Fibroblast of skin of right quadriceps (primary cell): ENCODE results near the gene PARVG.

Source experiments
- DNase-seq: peaks from one replicate; pipeline ENCODE4 v3.0.0-alpha.2; 2013

PARVG gene, protein sequence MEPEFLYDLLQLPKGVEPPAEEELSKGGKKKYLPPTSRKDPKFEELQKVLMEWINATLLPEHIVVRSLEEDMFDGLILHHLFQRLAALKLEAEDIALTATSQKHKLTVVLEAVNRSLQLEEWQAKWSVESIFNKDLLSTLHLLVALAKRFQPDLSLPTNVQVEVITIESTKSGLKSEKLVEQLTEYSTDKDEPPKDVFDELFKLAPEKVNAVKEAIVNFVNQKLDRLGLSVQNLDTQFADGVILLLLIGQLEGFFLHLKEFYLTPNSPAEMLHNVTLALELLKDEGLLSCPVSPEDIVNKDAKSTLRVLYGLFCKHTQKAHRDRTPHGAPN

DNA sequence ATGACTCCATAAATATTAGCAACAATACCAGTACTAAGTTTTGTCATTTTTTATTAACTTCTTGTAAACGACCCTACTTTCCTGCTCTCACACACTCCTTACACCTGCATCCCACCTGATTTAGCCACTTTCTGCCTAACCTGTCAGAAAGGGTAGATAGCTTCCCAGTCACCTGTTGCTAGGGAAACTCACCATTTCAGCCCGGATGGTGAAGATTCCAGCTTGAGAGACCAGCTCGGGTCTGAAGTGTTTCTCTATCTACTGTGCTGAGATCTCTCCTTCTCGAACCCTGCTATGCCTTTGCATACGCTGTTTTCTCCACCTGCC, at the start of gene PARVG:
Gene PARVG, plus strand, starts transcription at position 220 of the 327 bp plus-strand sequence. CDS start 2,405 bp downstream, outside the sequence.
- DNase-seq = no peak

DNA sequence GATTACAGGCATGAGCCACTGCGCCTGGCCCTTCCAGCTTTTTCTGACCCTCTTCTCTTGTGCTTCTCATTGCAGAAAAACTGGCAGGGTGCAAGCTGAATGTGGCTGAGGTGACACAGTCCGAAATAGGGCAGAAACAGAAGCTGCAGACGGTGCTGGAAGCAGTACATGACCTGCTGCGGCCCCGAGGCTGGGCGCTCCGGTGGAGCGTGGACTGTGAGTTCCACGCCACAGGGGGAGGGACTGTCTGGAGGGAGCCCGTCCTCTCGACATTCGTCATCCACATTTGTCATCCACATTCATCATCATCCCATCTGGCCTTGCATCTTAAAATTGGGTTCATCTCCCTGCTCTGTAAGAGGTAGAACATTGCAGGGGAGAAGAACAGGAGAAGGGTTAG, 49.3 kb upstream of the PARVG start:
- DNase-seq = no peak

DNA sequence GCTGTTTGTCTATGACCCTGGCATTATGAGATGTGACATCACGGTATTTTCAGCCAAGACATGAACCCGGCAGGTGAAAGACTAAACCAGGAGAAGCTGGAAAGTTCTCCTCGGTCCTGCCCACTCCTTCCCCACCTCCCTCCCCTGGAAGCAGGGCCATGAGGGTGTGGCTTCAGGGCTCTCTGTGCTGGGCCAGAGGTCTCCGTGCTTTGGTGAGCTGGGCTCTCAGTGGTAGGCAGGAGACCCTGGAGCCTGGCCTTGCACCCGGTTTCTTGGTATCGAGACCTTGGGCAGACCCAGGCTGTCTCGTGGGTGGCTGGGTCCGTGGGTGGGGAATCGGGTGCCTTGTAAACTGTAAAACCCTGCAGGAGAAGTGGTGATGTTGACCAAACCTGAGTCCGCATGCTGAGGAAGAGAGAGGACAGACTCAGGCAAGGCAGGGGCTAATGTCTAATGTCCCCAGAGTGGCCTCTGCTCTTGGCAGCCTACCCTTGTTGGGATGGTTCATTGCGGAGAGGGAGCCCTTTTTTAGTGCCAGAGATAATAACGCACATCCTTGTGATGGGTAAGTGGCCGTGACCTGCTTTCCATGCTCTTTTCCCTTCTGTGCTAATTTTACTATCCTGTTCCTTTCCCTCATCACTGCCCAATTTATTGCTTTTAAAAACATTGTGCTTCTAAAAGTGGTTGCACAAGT, 48.6 kb upstream of the PARVG start:
- no peak for DNase-seq

DNA sequence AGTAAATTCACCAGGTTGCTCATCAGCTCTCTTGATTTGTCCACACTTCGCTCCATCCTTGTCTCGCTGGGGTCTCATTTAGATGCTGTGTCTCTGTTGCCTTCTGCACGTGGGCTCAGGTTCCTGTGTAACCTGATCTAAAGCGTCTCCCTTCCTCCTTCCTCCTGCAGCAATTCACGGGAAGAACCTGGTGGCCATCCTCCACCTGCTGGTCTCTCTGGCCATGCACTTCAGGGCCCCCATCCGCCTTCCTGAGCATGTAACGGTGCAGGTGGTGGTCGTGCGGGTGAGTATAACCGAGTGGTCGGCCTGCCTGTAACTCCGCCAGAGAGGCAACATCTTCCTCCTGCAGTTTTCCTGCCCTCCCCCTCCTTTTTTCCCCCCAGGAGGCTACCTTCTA, 48.0 kb upstream of the PARVG start:
- no peak for DNase-seq

DNA sequence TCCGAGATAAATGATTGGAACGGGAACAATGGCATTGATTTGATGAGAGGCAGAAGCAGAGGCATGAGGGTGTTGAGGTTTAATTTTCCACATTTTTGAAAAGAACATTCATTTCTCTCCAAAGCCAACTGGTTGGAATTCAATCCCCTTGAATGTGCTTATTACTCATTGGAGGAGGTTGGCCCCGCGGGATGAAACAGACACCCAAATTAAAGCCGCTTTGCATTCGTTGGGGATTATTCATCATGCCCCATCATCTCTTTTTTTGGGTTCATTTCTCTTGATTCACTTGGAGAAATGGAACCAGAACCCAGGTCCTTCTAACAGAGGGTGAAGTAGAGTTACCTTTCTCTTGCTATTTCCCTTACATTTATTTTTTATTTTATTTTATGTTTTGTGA, 47.6 kb upstream of the PARVG start:
- DNase-seq = peak; percentile 44

DNA sequence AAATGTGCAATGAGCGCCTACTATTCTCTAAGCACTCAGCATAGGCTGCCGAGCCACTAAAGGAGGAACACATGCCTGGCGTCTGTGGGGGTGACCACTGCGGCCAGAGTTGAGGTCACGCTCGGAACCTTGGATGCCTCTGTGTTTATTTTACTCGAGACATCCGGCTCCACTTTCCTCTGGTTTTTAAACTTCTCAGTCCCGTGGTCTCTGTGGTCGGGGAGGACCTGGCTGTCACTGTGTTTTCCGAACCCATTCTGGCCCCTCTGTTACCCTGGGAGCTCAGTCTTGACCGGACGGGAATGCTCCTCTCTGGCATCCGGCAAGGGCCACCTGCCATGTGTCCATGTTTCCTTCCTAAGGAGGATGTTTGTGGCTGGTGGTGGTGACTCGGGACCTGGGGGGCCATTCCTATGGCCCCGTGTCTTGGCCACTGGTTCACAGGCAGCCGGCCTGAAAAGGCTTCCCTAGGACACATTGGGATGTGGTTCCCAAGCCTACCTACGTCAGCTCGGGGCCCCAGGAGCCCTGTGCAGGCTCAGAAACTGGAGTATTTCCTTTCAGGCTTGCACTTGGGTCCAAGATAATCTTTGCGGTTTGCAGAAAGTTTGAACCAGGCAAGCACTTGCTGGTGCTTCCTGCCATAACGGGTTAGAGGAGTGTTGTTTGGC, 46.7 kb upstream of the PARVG start:
- no peak for DNase-seq

DNA sequence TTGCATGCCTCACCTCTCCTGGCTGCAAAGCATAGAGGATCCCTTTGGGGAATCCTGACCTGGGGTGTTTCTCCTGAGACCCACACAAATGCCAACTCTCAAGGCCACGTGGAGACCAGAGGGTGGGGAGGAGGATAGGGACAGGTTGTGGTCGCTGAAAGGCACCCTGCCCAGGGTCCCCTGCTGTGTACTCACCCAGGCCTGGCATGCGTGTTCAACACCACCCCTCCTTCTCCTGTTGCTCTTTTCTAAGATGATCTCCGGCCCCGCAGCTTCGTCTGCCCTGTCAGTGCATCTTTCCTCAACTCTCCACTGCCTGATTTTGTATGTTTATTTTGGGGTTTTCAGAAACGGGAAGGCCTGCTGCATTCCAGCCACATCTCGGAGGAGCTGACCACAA, 44.6 kb upstream of the PARVG start:
- DNase-seq = no peak

DNA sequence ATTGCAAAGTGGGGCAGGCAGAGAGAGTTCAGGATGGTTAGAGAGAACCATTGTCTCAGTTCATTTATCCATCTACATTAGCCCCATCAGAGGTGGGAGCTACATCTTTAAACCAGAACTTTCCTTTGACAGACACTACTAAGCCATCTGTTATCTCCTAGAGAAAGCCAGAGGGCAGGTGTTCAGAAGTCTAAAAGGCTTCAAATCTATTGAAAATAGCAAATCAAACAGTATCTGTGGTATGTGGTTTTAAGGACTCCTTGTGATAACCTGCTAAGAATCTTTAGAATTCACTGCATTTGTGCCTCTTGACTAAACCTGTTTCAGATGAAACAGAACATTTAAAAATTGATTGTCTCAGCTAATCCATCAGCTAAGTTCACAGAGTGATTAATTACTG, 43.9 kb upstream of the PARVG start:
- DNase-seq = no peak

DNA sequence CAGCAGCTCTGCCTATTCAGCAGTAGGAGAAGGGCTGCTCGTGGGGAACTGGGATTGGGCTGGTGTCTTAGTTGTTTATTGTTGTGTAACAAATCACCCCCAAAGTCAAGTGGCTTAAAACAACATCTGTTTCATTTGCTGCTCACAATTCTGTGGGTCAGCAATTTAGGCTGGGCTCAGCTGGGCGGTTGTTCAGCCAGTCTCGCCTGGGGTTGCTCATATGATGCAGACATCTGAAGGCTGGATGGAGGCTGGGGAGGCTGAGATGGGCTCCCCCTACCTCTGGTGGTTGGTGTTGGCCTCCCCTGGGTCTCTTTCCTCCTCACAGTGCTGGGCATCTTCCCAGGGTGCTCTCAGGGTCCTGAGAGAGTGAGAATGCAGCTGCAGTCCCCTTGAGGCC, 43.3 kb upstream of the PARVG start:
- no peak for DNase-seq

DNA sequence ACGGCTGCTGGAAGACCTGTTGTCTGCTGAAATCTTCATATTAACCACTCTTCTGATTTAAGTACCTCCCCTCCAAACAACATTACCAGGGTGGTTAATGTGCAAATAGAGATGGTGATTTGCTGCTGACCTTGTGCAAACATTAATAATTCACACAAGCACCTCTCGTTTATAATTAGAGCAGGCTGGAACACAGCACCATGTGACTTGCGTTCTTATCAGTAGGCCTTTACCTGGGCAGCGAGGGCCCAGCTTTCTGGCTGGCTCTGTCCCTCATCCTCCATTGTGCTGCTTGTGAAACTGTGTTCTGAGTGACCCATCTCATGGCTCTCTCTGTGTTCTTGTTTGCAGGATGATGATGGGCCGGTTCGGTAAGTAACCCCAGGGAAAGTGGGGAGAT, 41.0 kb upstream of the PARVG start:
- DNase-seq = no peak

DNA sequence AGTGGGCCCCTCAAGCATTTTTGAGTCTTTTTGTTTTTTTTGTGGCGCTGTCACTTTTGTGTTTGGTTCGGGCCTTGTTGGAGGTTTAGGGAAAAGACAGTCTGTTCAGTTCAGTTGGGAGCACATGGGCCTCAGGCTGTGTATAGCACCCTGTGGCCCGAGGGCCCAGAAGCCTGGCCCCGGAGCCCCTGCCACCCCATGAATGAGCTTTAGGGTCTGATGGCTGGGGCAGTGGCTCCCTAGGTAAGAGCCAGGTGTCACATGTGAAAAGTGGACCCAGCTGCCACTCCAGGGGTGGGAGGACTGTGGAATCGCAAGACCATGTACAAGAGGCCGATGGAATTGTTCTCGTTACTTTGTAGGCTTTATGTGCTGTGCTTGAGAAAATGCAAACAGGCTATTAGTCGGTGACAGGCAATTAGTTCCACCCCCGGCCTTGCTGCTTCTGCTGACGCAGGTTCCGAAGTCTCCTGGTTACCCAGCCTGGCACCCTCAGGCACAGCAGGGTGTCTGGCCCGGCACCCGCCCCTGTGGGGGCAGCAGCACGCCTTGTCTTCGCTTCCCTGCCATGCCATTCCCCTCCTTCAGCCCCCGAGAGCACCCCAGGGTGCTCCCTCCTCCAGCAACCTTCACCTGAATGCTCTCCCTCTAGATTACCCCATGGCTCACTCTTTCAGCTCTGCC, 38.2 kb upstream of the PARVG start:
- DNase-seq = no peak

DNA sequence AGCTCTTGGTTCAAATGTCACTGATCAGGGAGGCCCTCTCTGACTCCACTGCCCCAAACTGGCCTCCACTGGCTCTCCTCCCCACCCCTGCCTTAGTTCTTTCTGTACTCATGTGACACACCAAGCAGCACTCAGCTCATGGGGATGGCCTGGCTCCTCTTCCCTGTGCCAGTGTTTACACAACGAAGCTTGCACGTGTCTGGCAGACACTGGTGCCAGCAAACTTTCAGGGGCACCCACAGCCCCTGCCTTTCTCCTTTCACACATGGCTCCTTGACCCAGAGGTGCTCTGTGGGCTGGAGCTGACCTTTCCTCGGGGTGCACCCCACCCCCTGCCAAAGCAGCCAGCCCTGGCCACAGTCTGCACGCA, 37.6 kb upstream of the PARVG start:
- no peak for DNase-seq

DNA sequence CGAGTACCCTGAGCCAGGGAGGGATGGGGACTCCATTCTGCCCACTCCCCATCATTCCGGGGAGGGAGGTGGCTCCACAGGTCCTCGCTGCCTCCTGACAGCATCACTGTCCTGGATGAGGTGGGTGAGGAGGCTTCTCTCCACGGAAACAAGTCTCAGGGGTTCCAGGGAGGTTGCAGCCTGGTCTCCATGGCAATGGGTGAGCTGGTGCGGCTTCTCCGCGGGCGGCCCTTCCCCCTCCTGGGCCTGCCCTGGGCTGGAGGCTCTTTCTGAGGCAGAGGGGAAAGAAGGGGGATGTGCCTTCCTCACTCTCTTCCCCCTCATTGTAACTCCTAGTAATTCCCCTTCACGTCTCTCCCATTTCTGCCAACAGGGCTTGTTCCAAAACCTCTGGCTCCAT, 37.1 kb upstream of the PARVG start:
- no peak for DNase-seq

DNA sequence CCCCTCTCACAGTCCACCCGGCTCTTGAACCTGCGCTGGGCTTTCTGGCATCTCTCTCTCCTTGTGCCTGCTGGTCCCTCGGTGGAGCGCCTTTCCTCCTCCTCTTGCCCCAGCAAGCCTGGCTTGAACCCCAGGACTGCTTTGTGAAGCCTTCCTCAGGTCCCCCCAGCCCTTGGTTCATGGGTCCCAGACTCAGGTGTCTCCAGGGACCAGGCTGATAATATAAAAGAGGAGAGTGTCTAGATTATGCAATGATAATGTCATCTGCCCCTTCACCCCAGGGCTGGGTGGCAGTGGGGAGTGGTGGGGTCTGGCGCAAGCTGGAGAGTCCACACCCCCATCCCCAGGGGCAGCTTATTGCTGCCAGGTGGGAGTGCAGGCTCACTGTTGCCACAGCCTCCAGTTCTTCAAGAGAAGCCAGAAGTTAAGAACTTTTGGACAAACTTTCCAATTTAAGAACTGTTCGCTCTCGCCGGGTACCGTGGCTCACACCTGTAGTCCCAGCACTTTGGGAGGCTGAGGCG, 36.6 kb upstream of the PARVG start:
- DNase-seq = no peak

DNA sequence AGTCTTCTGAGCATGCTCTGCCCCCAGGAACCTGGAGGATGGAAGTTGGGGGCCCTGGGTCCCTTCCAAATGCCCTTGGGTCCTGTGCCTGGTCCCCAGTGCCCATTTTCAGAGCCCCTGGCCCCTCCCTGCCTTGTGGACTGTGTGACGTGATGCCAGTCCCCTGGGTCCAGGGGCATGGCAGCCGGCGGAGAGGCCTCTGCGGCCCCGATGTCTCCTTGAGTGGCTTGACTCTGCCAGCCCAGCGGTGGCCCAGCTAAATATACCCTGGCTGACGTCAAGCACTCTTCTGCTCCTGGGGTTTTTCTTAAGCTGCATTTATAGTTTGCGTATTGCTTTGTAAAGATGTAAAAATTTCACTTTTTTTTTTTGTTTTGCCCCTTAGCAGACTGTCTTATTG, 35.2 kb upstream of the PARVG start:
- no peak for DNase-seq

DNA sequence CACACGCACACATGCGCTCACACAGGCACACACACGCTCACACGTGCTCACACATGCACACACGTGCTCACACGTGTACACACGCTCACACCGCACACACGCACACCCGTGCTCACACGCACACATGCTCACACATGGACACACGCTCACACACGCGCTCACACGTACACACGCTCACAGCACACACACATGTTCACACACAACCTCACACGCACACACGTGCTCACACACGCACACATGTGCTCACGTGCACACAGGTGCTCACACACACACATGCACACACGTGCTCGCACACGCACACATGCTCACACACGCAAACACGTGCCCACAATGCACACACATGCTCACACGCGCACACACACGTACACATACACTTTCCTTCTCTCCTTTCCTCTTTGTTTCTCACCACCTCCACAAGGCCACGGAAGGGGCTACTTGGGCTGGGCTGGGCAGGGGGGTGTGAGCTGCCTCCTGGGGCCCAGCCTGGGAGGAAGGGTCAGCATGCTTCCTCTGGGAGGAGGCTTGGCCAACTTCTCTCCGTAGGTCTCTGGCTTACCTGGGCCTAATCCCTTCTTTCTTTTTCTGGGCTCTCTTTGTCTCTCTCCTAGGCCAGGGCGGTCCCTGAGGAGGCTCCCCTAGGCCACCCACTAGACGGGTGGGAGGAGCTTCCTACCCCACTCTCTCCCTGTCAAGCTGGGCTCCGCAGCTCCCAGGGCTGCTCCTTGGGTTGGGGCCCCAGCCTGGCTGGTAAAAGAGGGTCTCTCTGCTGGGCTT, 34.5 kb upstream of the PARVG start:
- DNase-seq = no peak

DNA sequence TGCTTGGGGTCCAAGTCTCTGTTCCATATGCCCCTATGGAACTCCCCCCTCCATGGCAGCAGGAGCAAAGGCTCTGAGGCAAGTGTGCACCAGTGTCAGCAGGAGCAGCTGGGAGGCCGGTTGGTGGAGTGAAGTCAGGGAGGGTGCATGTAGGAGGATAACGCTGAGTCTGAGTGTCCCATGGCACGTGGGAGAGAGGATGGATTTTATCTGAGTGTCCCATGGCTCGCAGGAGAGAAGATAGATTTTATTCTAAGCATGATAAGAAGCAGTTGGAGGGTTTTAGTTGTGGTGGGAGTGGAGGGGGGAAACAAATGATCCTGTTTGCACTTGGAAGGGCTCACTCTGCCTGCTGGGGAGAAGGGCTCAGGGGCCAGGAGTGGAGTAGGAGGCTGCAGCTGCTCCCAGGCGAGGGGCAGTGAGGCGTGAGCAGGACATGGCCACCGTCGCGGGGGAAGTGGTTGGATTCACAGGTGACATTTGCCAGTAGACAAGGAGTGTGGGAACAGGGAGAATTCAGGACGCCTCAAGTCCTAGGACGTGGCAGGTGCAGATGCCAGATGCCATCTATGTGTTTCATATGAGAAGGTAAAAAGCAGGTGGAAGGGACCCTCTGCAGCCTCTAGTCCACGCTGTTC, 33.6 kb upstream of the PARVG start:
- no peak for DNase-seq

DNA sequence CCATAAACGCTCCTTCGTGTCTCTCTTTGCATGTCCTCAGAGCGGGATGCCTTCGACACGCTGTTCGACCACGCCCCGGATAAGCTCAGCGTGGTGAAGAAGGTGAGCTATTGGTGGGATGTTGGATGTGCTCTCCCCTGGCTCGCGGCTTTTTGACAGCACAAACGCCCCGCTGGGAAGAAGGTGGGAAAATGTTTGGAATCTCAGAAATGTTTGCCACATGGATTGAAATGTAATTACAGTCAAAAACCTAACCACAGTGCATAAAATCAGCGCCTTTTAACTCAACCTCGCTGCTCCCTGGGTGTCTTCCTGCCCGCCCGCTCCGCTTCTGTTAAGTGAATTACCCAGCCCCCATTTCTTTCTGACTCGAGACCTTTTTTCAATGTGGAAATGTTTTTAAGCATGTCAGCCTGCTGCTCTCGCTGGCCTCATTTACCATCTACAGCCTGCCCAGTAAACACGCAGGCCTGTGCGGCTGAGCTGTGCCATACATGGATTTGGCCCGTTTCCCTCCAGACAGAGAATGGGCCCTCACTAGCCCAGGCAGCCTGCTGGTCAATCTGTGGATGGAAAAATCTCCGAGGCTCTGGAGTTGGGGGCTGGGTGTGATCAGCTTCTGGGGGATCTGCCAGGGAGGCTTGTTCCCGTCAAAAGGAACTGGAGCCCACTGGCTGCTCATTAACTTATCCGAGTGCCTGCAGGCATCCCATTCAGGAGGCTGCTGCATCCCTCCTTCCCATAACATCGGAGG, 32.7 kb upstream of the PARVG start:
- DNase-seq = peak; percentile 93

DNA sequence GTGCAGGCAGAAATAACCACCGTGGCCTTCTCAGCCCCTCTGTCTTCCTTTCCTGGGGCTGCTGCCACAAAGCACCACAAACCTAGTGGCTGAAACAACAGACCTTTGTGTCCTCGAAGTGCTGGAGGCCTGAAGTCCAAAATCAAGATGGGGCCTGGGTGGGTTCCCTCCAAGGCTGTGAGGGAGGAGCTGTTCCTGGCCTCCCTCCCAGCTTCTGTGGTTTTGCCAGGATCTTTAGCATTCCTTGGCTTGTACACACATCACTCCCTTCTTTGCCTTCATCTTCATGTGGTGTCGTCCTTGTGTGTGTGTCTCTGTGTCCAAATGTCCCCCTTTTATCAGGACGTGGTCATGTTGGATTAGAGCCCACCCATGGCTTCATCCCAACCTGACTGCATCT, 29.0 kb upstream of the PARVG start:
- peak; percentile 86 for DNase-seq

DNA sequence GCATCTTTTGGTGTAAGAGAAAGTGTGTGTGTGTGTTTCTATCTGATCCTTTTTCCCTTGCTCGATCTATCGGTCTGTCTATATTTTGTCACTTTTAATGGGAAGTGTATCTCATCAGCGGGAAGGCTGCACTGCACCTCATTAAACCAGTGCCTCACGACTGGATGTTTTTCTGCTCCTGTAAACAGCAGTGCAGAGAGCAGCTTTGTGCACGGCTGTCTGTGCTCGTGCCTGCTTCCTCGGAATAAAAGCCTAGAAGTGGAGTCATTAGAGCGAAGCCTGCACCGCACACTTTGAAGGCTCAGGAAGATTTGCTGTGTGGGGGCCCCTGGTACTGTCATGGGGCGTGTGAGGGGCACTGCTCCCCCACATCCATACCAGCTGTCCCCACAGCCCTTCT, 27.0 kb upstream of the PARVG start:
- no peak for DNase-seq

DNA sequence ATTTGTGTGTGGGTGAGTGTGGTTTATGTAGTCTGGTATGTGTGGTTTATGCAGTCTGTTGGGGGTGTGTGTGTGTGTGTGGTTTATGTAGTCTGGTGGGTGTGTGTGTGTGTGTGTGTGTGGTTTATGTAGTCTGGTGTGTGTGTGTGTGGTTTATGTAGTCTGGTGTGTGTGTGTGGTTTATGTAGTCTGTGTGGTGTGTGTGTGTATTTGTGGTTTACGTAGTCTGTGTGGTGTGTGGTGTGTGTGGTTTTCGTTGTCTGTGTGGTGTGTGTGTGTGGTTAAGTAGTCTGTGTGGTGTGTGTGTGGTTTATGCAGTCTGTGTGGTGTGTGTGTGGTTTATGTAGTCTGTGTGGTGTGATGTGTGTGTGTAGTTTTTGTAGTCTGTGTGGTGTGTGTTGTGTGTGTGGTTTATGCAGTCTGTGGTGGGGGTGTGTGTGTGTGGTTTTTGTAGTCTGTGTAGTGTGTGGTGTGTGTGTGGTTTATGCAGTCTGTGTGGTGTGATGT, 26.2 kb upstream of the PARVG start:
- peak; percentile 83 for DNase-seq
